OCI-LY7 (cell line): ENCODE results near the gene SYTL3. TPM values are rescaled to one million over a fixed set of nuclear protein-coding genes. Genes with fewer than 3 reads are reported as not detected.
A peak's percentile ranks its signal among the peaks of the same experiment; 100 is the strongest.

Experiments used
- BruUV-seq: library from RNA; stranded (reverse); fragments of 400-500 nt; replicated peaks from 2 replicates; lab custom pipeline; 2021; lab: Mats Ljungman, UMichigan
- CTCF ChIA-PET: fragments of 300-600 bp; sonication (Branson Sonifier 250); formaldehyde crosslinking; loops from one replicate; lab custom pipeline; 2022; ENCODE audit warnings: antibody characterized with exemption; ENCODE audit not compliant: unreplicated experiment; lab: Charles Lee
- POLR2A ChIA-PET: fragments of 300-600 bp; sonication (Branson Sonifier 250); formaldehyde crosslinking; loops from one replicate; lab custom pipeline; 2022; ENCODE audit warnings: antibody characterized with exemption; lab: Charles Lee
- DNase-seq: peaks from one replicate; pipeline ENCODE4 v3.0.0-alpha.2; 2015; ENCODE audit warnings: low spot score
- H2AFZ ChIP-seq: fragments of 200-600 bp; sonication (generic), shearing (Covaris generic); 2 replicates; pipeline ENCODE4 v1.6.1; 2014; ENCODE audit warnings: mild to moderate bottlenecking, antibody characterized with exemption, low read length, moderate library complexity
- H3K27ac ChIP-seq: fragments of 200-600 bp; sonication (generic); 2 replicates; pipeline ENCODE4 v1.5.1; 2014; ENCODE audit warnings: mixed run types, low read depth, mild to moderate bottlenecking, moderate library complexity, low read length, inconsistent platforms; ENCODE audit not compliant: poor library complexity, severe bottlenecking
- H3K36me3 ChIP-seq: fragments of 200-600 bp; sonication (generic); 2 replicates; pipeline ENCODE4 v1.6.1; 2014; ENCODE audit warnings: mild to moderate bottlenecking, antibody characterized with exemption, low read length, moderate library complexity, mixed read lengths; ENCODE audit not compliant: insufficient read depth
- H3K4me1 ChIP-seq: fragments of 200-600 bp; sonication (generic); 2 replicates; pipeline ENCODE4 v1.5.1; 2014; ENCODE audit warnings: mild to moderate bottlenecking, low read length; ENCODE audit not compliant: insufficient read depth, poor library complexity, severe bottlenecking
- H3K4me2 ChIP-seq: fragments of 200-600 bp; sonication (generic); 2 replicates; pipeline ENCODE4 v1.6.1; 2014; ENCODE audit warnings: mild to moderate bottlenecking, low read length
- H3K4me3 ChIP-seq: fragments of 200-600 bp; sonication (generic); 2 replicates; pipeline ENCODE4 v1.5.1; 2014; ENCODE audit warnings: mild to moderate bottlenecking, low read depth, low read length; ENCODE audit not compliant: poor library complexity, severe bottlenecking
- H3K79me2 ChIP-seq: fragments of 200-600 bp; sonication (generic); 2 replicates; pipeline ENCODE4 v1.6.1; 2016; ENCODE audit warnings: low read depth, mild to moderate bottlenecking, low read length, moderate library complexity, mixed read lengths; ENCODE audit not compliant: insufficient read depth
- H3K9me2 ChIP-seq: fragments of 200-600 bp; sonication (generic); 2 replicates; pipeline ENCODE4 v1.6.1; 2016; ENCODE audit warnings: mild to moderate bottlenecking, low read length, mixed read lengths; ENCODE audit not compliant: insufficient read depth
- H3K9me3 ChIP-seq: fragments of 200-600 bp; sonication (generic); 2 replicates; pipeline ENCODE4 v1.6.1; 2014; ENCODE audit warnings: mild to moderate bottlenecking, mixed run types, low read length, mixed read lengths
- H4K20me1 ChIP-seq: fragments of 200-600 bp; sonication (generic); 2 replicates; pipeline ENCODE4 v1.6.1; 2014; ENCODE audit warnings: mild to moderate bottlenecking, antibody characterized with exemption, low read length, moderate library complexity, mixed read lengths; ENCODE audit not compliant: insufficient read depth
- EZH2phosphoT487 ChIP-seq: fragments of 200-600 bp; sonication (generic); IDR thresholded peaks from 2 replicates; pipeline ENCODE4 v1.6.1; 2018; ENCODE audit warnings: low read depth, borderline replicate concordance, mild to moderate bottlenecking, mixed run types, antibody characterized with exemption, low read length, moderate library complexity, mixed read lengths
- intact Hi-C: fragments of 100-400 bp; cut with micrococcal nuclease; formaldehyde crosslinking; loops from one replicate; pipeline ENCODE4 v1.10.0; 2022; ENCODE audit not compliant: unreplicated experiment
- total RNA-seq, 2 experiments: library from RNA; depleted of rRNA in 1 of 2; stranded (reverse); fragments of >200 nt in 1 of 2; shearing (Covaris generic) in 1 of 2; gene quantifications; 2 replicates each; pipeline ENCODE4 v1.2.3, GENCODE V29; 2014 to 2022
- TF ChIP-seq, protein P1 (sequence below): fragments of 200-600 bp; sonication (generic); conservative IDR thresholded peaks from 2 replicates; pipeline ENCODE4 v1.5.1; 2014; ENCODE audit warnings: mild to moderate bottlenecking, antibody characterized with exemption, low read length, moderate library complexity, mixed read lengths

SYTL3 gene
- total RNA-seq, 2 experiments from 2014 or later = 0.32 to 0.89 TPM

DNA sequence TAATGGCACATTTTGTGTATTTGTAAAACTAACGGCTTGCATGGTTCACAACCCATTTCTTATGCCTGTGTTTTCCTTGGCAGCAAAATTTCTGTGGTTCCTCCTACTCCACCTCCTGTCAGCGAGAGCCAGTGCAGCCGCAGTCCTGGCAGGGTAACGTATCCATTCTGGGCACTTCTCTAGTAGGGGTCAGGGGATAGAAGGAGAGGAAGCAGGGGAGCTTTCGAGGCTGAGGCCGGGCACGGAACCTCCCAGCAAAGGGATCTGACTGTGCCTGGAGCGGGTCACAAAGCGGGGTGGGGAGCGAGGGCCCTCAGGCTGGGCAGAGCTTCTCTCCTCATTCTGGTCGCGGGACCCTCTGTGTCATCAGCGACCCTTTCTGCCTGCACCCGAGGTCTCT, 58.4 kb downstream of the SYTL3 start:
- Histone ChIP-seq H3K27ac (no peak overlapping the region), H3K79me2 (no peaks in the 10 kb centered on the region), H3K4me1 (peaks cover 30% of the 10 kb centered on the region), H4K20me1 (no peaks in the 10 kb centered on the region), H2AFZ (peak overlapping the region; percentile 68; the same call in 1 of the 2 replicates), H3K9me3 (no peaks in the 10 kb centered on the region), H3K36me3 (no peaks in the 10 kb centered on the region), H3K4me3 (peak overlapping the region; percentile 2), H3K9me2 (no peaks in the 10 kb centered on the region), H3K4me2 (peak overlapping the region; percentile 47)
- intact Hi-C loops = loop anchor here (10.0 kb wide), 1 partner anchor 87 kb away; no protein-coding TSS in a partner anchor
- no peak for TF ChIP-seq EZH2phosphoT487
- TF ChIP-seq, protein P1, sequence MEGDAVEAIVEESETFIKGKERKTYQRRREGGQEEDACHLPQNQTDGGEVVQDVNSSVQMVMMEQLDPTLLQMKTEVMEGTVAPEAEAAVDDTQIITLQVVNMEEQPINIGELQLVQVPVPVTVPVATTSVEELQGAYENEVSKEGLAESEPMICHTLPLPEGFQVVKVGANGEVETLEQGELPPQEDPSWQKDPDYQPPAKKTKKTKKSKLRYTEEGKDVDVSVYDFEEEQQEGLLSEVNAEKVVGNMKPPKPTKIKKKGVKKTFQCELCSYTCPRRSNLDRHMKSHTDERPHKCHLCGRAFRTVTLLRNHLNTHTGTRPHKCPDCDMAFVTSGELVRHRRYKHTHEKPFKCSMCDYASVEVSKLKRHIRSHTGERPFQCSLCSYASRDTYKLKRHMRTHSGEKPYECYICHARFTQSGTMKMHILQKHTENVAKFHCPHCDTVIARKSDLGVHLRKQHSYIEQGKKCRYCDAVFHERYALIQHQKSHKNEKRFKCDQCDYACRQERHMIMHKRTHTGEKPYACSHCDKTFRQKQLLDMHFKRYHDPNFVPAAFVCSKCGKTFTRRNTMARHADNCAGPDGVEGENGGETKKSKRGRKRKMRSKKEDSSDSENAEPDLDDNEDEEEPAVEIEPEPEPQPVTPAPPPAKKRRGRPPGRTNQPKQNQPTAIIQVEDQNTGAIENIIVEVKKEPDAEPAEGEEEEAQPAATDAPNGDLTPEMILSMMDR = no peak
- ChIA-PET CTCF (no interaction called here), POLR2A (interaction anchor here (3.0 kb wide), 1 partner anchor 101 kb away, joined by 7 read pairs; no protein-coding TSS in a partner anchor)
- no peak for DNase-seq
- no TSS peak for BruUV-seq

DNA sequence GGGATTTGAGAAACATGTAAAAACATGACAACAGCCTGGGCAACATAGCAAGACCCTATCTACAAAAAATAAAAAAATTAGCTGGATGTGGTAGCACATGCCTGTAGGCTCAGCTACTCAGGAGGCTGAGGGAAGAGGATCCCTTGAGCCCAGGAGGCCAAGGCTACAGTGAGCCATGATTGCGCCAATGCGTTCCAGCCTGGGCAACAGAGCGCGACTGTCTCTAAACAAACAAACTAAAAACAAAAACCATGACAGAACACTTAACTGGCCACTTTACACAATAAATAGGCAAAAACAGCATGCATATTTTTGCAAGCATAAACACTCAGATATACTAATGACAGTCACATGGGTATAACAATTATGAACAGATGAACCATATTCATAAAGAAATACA, 60.0 kb downstream of the SYTL3 start:
- Histone ChIP-seq H4K20me1 (no peaks in the 10 kb centered on the region), H3K36me3 (no peaks in the 10 kb centered on the region), H3K9me3 (no peaks in the 10 kb centered on the region), H3K4me3 (no peak overlapping the region), H3K4me1 (peaks cover 26% of the 10 kb centered on the region), H3K27ac (no peak overlapping the region), H3K4me2 (no peak overlapping the region), H3K79me2 (no peaks in the 10 kb centered on the region), H3K9me2 (no peaks in the 10 kb centered on the region), H2AFZ (no peak overlapping the region)
- intact Hi-C loops = loop anchor here (10.0 kb wide), 1 partner anchor 85 kb away; no protein-coding TSS in a partner anchor
- no TSS peak for BruUV-seq
- DNase-seq = no peak
- CTCF ChIA-PET = interaction anchor here (0.6 kb wide), 1 partner anchor 9 kb away, joined by 4 read pairs; no protein-coding TSS in a partner anchor
- POLR2A ChIA-PET = interaction anchor here (0.6 kb wide), 2 partner anchors 17 to 434 kb away, joined by 3 to 4 read pairs; no protein-coding TSS in a partner anchor
- TF ChIP-seq, protein P1 = no peak
- TF ChIP-seq EZH2phosphoT487 = no peak

DNA sequence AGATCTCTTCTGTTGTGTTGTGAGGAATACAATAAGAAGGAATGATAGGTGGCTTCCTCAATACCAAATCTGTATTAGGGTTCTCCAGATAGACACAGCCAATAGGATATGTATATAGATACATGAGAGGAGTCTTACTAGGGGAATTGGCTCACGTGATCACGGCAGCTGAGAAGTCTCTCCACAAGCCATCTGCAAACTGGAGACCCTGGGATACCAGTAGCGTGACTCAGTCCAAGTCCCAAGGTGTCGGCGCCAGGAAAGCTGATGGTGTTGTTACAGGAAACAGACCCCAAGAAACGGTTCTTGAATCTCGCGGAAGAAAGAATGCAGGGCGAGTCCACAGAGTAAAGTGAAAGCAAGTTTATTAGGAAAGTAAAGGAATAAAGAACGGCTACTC, 61.4 kb downstream of the SYTL3 start:
- DNase-seq = no peak
- Histone ChIP-seq H4K20me1 (no peaks in the 10 kb centered on the region), H3K79me2 (no peaks in the 10 kb centered on the region), H3K4me1 (peaks cover 40% of the 10 kb centered on the region), H3K9me3 (no peaks in the 10 kb centered on the region), H3K36me3 (no peaks in the 10 kb centered on the region), H3K4me3 (no peak overlapping the region), H2AFZ (no peak overlapping the region), H3K27ac (no peak overlapping the region), H3K9me2 (no peaks in the 10 kb centered on the region), H3K4me2 (no peak overlapping the region)
- ChIA-PET CTCF (no interaction called here), POLR2A (no interaction called here)
- BruUV-seq = no TSS peak
- intact Hi-C loops = no loop called here
- TF ChIP-seq, protein P1 = no peak
- no peak for TF ChIP-seq EZH2phosphoT487
